Transverse colon (tissue), 4 donors: ENCODE results near the gene HNRNPA1. TPM values are rescaled to one million over a fixed set of nuclear protein-coding genes. Genes with fewer than 3 reads are reported as not detected.
A peak's percentile ranks its signal among the peaks of the same experiment; 100 is the strongest.

ENCODE experiments used
- DNase-seq: peaks from one replicate; pipeline ENCODE4 v3.0.0-alpha.2; 2019
- H3K27ac ChIP-seq, 4 donors: fragments of 200-600 bp; sonication (generic); 2 replicates each; pipeline ENCODE4 v1.5.1; 2016 to 2018; ENCODE audit warnings: inconsistent platforms in 4 of 4
- H3K27me3 ChIP-seq: fragments of 200-600 bp; sonication (generic); 2 replicates; pipeline ENCODE4 v1.5.1; 2017; ENCODE audit warnings: inconsistent platforms
- H3K36me3 ChIP-seq, 4 donors: fragments of 200-600 bp; sonication (generic); 2 replicates each; pipeline ENCODE4 v1.5.1; 2017 to 2019; ENCODE audit warnings: inconsistent platforms in 4 of 4
- H3K4me1 ChIP-seq, 4 donors: fragments of 200-600 bp; sonication (generic); 2 replicates each; pipeline ENCODE4 v1.5.1; 2017 to 2020; ENCODE audit warnings: inconsistent platforms in 4 of 4
- H3K4me3 ChIP-seq, 4 donors: fragments of 200-600 bp; sonication (generic); 1 replicate in 1 of 4; 2 replicates in 3 of 4; pipeline versions ENCODE4 v1.5.1 to v1.6.1; 2017 to 2019; ENCODE audit warnings: inconsistent platforms in 4 of 4
- H3K9me3 ChIP-seq, 2 donors: fragments of 200-600 bp; sonication (generic); 2 replicates each; pipeline ENCODE4 v1.5.1; 2017 to 2019; ENCODE audit warnings: inconsistent platforms in 2 of 2
- CTCF ChIP-seq, 5 experiments: fragments of 200-600 bp in 3 of 5; fragments of 450-650 bp in 2 of 5; sonication (generic) in 3 of 5; IDR thresholded peaks; 1 replicate in 2 of 5; 2 replicates in 3 of 5; pipeline ENCODE4 v1.5.1; 2016 to 2017; ENCODE audit warnings: antibody characterized with exemption in 5 of 5, inconsistent platforms in 3 of 5, mild to moderate bottlenecking in 2 of 5, moderate library complexity in 1 of 5
- EP300 ChIP-seq: sonication (generic); formaldehyde crosslinking; IDR thresholded peaks from one replicate; pipeline ENCODE4 v1.6.1; 2017; ENCODE audit warnings: antibody characterized with exemption, low read depth
- POLR2A ChIP-seq: fragments of 450-650 bp; IDR thresholded peaks from one replicate; pipeline ENCODE4 v1.6.1; 2016; ENCODE audit warnings: antibody characterized with exemption, mild to moderate bottlenecking, moderate library complexity
- POLR2AphosphoS5 ChIP-seq, 3 donors: sonication (generic); formaldehyde crosslinking; IDR thresholded peaks; one replicate each; pipeline ENCODE4 v1.6.1; 2016; ENCODE audit warnings: antibody characterized with exemption in 3 of 3
- WGBS, 2 donors: methylation state at CpG; one replicate each; pipeline ENCODE4 v1.1.5; 2018; ENCODE audit warnings: low coverage in 1 of 2; 5-methylcytosine and 5-hydroxymethylcytosine counted together
- in situ Hi-C, 4 donors: fragments of 200-750 bp; cut with MboI; loops; one replicate each; pipeline versions ENCODE4 v1.15.0 to v1.15.1; 2017; ENCODE audit warnings: low sequenced_read_pairs in 3 of 4, low pct_ligation_motif_present in 1 of 4, low pct_unique_long_range_greater_than_20kb in 1 of 4
- intact Hi-C: fragments of 100-400 bp; cut with DNase I; formaldehyde crosslinking; loops from one replicate; pipeline ENCODE4 v1.15.1; 2023; ENCODE audit warnings: low total_unique reads
- total RNA-seq, 4 donors: library from RNA; depleted of rRNA; stranded (reverse); fragments of >200 nt; gene quantifications; one replicate each; pipeline ENCODE4 v1.1.0, GENCODE V29; 2016

Gene HNRNPA1
- total RNA-seq, 4 donors from 2014 or later, result 104 to 747 (median 326) TPM

DNA sequence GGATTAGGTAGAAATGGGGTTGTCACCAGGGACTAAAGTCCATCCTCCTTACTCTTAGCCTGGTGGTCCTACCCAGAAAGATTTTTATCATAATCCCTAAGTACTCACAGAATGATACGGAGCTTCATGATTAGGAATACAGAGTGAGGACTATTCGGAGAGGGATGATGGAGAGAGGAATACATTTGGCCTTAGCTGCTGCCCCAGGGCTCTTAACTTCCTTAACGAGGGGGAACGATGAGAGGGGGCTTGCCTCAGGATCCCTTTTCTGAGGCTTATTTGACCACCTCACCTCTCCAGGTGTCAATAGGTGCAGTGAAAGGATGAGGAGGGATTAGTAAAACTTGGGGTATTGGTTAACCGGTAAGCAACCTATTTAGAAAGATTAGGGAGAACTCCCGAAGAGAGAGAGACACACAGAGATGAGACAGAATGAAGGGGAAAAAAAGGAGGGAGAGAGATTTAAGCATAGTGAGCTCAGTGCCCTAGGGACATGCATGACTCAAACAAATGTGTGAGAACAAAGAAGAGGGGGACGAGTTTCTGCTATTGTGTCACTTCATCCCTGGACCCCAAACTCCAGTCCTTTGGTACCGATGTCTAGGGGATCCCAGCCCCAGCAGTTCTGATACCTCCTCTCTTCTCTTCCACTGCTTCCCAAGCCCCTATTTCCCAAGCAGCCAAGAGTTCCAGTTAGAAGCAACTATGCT, 19.1 kb downstream of the HNRNPA1 start:
- no peak for DNase-seq
- Histone ChIP-seq H3K4me1 (peaks cover 7 to 17% (median 12%) of the 10 kb centered on the region in 4 donors), H3K4me3 (no peak overlapping the region), H3K9me3 (no peaks in the 10 kb centered on the region), H3K27ac (no peak overlapping the region), H3K27me3 (peaks cover 48% of the 10 kb centered on the region), H3K36me3 (no peaks in the 10 kb centered on the region)
- no peak for TF ChIP-seq POLR2AphosphoS5 (IDR thresholded peaks at IDR 0.05)
- no peak for TF ChIP-seq POLR2A
- TF ChIP-seq CTCF (IDR thresholded peaks at IDR 0.05), result no peak
- no peak for TF ChIP-seq EP300
- 63 to 68% methylated on average over 5 to 8 of the region's 8 CpGs for WGBS, 2 donors
- in situ Hi-C loops (loop anchor here in 1 of 4 donors (10.0 kb wide), 1 partner anchor 65 kb away; the partner anchor contains the start of gene GPR84), intact Hi-C loops (no loop called here)

DNA sequence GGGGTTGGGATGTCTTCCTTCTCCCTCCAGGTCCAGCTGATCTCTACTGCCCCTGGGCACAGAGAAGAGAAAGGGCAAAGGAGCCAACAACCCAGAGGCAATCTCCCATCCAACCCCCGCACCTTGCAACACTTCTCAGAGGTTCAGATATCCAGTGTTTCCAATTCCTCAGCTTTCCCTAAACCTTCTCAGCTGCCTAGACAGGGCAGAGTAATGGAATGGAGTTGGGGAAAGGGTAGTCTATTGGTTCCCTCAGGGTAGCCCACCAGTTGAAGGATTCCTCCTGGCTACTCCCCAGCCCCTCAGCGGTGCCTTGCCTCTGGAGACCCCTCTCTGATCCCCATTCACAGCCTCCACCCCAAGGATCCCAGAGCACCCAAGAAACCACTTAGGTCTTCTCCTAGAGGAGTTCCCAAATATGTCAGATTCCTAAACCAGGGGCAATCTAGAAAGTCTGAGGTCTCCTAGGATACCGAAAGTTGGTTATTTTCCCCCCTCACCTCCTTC, 19.8 kb downstream of the HNRNPA1 start:
- Histone ChIP-seq H3K36me3 (no peaks in the 10 kb centered on the region), H3K4me3 (peak overlapping the region in 1 of 4 donors; percentile 26), H3K27ac (no peak overlapping the region), H3K27me3 (peaks cover 48% of the 10 kb centered on the region), H3K9me3 (no peaks in the 10 kb centered on the region), H3K4me1 (peaks cover 7 to 17% (median 12%) of the 10 kb centered on the region in 4 donors)
- intact Hi-C loops (no loop called here), in situ Hi-C loops (no loop called here)
- TF ChIP-seq CTCF (IDR thresholded peaks at IDR 0.05), result no peak
- 49 to 60% methylated on average over 1 to 3 of the region's 3 CpGs for WGBS, 2 donors
- no peak for DNase-seq

GRCh38 chr12:54300732-54301427, 20.4 kb downstream of the HNRNPA1 start, which contains the start of gene NFE2:
Gene NFE2, minus strand, starts transcription at chr12:54301015. Its CDS starts 5,767 bp downstream, at chr12:54295248.
- Histone ChIP-seq H3K27ac (no peak within 1 kb of the TSS), H3K4me3 (peak within 1 kb of the TSS in 1 of 4 donors; percentile 26), H3K27me3 (peaks cover 48% of the 10 kb centered on the region), H3K36me3 (no peaks in the 10 kb centered on the region), H3K4me1 (peaks cover 7 to 17% (median 12%) of the 10 kb centered on the region in 4 donors), H3K9me3 (no peaks in the 10 kb centered on the region)
- TF ChIP-seq CTCF (IDR thresholded peaks at IDR 0.05), result no peak
- in situ Hi-C loops (no loop called here), intact Hi-C loops (no loop called here)
- DNase-seq, result peak; percentile 54
- WGBS, 2 donors, result 9% methylated on average over 20 of the region's 26 CpGs; no CpG with 5 or more reads in 1 of the 2 donors

DNA sequence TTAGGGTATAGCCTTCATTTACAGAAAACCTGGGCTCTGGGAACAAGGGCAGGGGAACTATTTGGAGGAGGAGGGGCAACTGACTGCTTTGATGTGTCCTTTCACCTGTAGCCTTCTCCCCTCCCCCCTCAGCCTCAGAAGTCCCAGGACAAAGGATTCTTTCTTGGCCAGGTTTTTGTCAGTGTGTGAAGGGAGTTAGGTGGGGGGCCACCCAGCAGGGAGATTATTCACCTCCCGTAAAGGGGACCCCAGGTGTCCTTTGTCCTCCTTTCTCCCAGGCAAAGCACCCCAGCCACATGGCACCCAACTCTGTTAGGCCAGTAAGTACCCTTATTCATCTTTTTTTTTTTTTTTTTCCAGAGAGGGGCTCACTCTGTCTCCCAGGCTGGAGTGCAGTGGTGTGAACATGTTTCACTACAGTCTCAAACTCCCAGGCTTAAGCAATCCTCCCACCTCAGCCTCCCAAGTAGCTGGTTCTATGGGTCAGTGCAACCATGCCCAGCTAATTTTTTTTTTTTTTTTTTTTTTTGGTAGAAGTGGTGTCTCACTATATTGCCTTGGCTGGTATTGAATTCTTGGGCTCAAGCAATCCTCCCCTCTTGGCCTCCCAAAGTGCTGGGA, 21.0 kb downstream of the HNRNPA1 start:
- no peak overlapping the region for H3K27ac ChIP-seq
- H3K4me3 ChIP-seq, result no peak overlapping the region
- no peak for DNase-seq

More for the DNA sequence above, 21.0 kb downstream of the HNRNPA1 start:
- in situ Hi-C loops (no loop called here), intact Hi-C loops (no loop called here)
- no peaks in the 10 kb centered on the region for H3K36me3 ChIP-seq
- H3K4me1 ChIP-seq, result peaks cover 7 to 17% (median 12%) of the 10 kb centered on the region in 4 donors
- no peaks in the 10 kb centered on the region for H3K9me3 ChIP-seq
- TF ChIP-seq POLR2A (no peak), EP300 (no peak), POLR2AphosphoS5 (IDR thresholded peaks at IDR 0.05) (no peak), CTCF (IDR thresholded peaks at IDR 0.05) (no peak)
- 68 to 100% methylated on average over 1 of the region's 1 CpG for WGBS, 2 donors
- H3K27me3 ChIP-seq, result peaks cover 48% of the 10 kb centered on the region
